GM19438 (cell line): ENCODE data around the gene MREG.

Experiments used
- ATAC-seq: cut with Tn5 transposase; IDR thresholded peaks from one replicate; pipeline ENCODE4 v1.9.1; 2021; ENCODE audit warnings: low read depth; ENCODE audit not compliant: unreplicated experiment

MREG gene

GRCh38 chr2:215899141-215900074 lies 113.9 kb downstream of the MREG start:
- no peak for ATAC-seq

GRCh38 chr2:215898363-215898762 lies 115.0 kb downstream of the MREG start:
- no peak for ATAC-seq

- ATAC-seq = no peak
These were observed 116.4 kb downstream of the MREG start for GRCh38 chr2:215896921-215897320.

GRCh38 chr2:215895330-215895729 lies 118.0 kb downstream of the MREG start:
- ATAC-seq = no peak
